T-cell (primary cell): ENCODE results near the gene ATP5F1B. TPM values are rescaled to one million over a fixed set of nuclear protein-coding genes. Genes with fewer than 3 reads are reported as not detected.

Source experiments
- ATAC-seq, 4 experiments: fragments of 200-7000 bp in 3 of 4; fragments of 150-1000 bp in 1 of 4; cut with Tn5 transposase; replicated peaks in 1 of 4; 1 replicate in 3 of 4; 2 replicates in 1 of 4; pipeline ENCODE4 v1.10.0; 2021; ENCODE audit warnings: moderate library complexity in 3 of 4, mild to moderate bottlenecking in 2 of 4, moderate number of reproducible peaks in 1 of 4
- CTCF ChIA-PET, 2 donors: fragments of 300-600 bp; sonication (Branson Sonifier 250); formaldehyde crosslinking; loops; one replicate each; lab custom pipeline; 2022; ENCODE audit warnings: antibody characterized with exemption in 2 of 2; lab: Charles Lee
- POLR2A ChIA-PET, 2 donors: fragments of 300-600 bp; sonication (Branson Sonifier 250); formaldehyde crosslinking; loops; one replicate each; lab custom pipeline; 2022; ENCODE audit warnings: antibody characterized with exemption in 2 of 2; lab: Charles Lee
- DNase-seq, 35 experiments: peaks; one replicate each; pipeline versions ENCODE4 v3.0.0 to v3.0.0-alpha.2; 2013 to 2023
- H3K27ac ChIP-seq: one replicate; pipeline ENCODE4 v1.5.1; 2013; ENCODE audit warnings: low read length
- H3K27me3 ChIP-seq, 2 experiments: replicated peaks in 1 of 2; 1 replicate in 1 of 2; 2 replicates in 1 of 2; pipeline versions ENCODE4 v1.6.1 to v1.7.0; 2013; ENCODE audit warnings: low read length in 1 of 2, mixed read lengths in 1 of 2; ENCODE audit not compliant: control insufficient read depth in 2 of 2, insufficient read depth in 2 of 2; ENCODE audit errors: extremely low read depth in 1 of 2
- H3K36me3 ChIP-seq, 2 donors: 1 replicate in 1 of 2; 2 replicates in 1 of 2; pipeline versions ENCODE4 v1.6.1 to v1.7.0; 2013; ENCODE audit warnings: low read length in 1 of 2; ENCODE audit not compliant: control insufficient read depth in 2 of 2, insufficient read depth in 1 of 2; ENCODE audit errors: extremely low read depth in 1 of 2
- H3K4me1 ChIP-seq, 2 experiments: 1 replicate in 1 of 2; 2 replicates in 1 of 2; pipeline versions ENCODE4 v1.6.1 to v1.7.0; 2013; ENCODE audit warnings: low read length in 2 of 2, mixed read lengths in 1 of 2; ENCODE audit not compliant: insufficient read depth in 2 of 2, control insufficient read depth in 1 of 2; ENCODE audit errors: extremely low read depth in 1 of 2
- H3K4me3 ChIP-seq, 2 donors: 1 replicate in 1 of 2; 2 replicates in 1 of 2; pipeline versions ENCODE4 v1.5.1 to v1.7.0; 2013; ENCODE audit warnings: mild to moderate bottlenecking in 2 of 2, low read length in 1 of 2, moderate library complexity in 1 of 2; ENCODE audit not compliant: control insufficient read depth in 1 of 2; ENCODE audit errors: extremely low read depth in 1 of 2
- H3K9me3 ChIP-seq: 2 replicates; pipeline ENCODE4 v1.7.0; 2013
- H3K27ac Mint-ChIP-seq, 2 donors: one replicate each; pipeline ENCODE4 v1.8.0; 2020 to 2021; ENCODE audit warnings: mild to moderate bottlenecking in 2 of 2, mixed read lengths in 2 of 2
- H3K27me3 Mint-ChIP-seq, 2 donors: one replicate each; pipeline ENCODE4 v1.8.0; 2021 to 2022; ENCODE audit warnings: mixed read lengths in 2 of 2
- H3K36me3 Mint-ChIP-seq: one replicate; pipeline ENCODE4 v1.8.0; 2021; ENCODE audit warnings: mixed read lengths
- H3K4me1 Mint-ChIP-seq, 3 donors: one replicate each; pipeline ENCODE4 v1.8.0; 2020 to 2022; ENCODE audit warnings: mixed read lengths in 3 of 3, mild to moderate bottlenecking in 1 of 3
- H3K4me3 Mint-ChIP-seq, 3 donors: one replicate each; pipeline ENCODE4 v1.8.0; 2020 to 2022; ENCODE audit warnings: mild to moderate bottlenecking in 3 of 3, mixed read lengths in 3 of 3, moderate library complexity in 3 of 3
- H3K9me3 Mint-ChIP-seq, 3 donors: one replicate each; pipeline ENCODE4 v1.8.0; 2020 to 2022; ENCODE audit warnings: mixed read lengths in 3 of 3
- whole genome bisulfite sequencing: methylation state at CpG from one replicate; pipeline ENCODE4 v1.1.5; 2013; ENCODE audit warnings: missing lambda C conversion rate; ENCODE audit not compliant: insufficient coverage; 5-methylcytosine and 5-hydroxymethylcytosine counted together
- total RNA-seq, 35 experiments: library from RNA in 6 of 35; stranded (reverse) in 6 of 35; fragments of 120-200 nt in 1 of 35; gene quantifications; one replicate each; pipeline versions ENCODE4 v1.2.1 to v1.2.4 and lab custom pipeline; 2013 to 2026

Gene ATP5F1B
- total RNA-seq, 5 donors from 2014 or later (not counting 1 experiment from before 2014, with no cell fraction given): 252 to 290 (median 283) TPM

DNA sequence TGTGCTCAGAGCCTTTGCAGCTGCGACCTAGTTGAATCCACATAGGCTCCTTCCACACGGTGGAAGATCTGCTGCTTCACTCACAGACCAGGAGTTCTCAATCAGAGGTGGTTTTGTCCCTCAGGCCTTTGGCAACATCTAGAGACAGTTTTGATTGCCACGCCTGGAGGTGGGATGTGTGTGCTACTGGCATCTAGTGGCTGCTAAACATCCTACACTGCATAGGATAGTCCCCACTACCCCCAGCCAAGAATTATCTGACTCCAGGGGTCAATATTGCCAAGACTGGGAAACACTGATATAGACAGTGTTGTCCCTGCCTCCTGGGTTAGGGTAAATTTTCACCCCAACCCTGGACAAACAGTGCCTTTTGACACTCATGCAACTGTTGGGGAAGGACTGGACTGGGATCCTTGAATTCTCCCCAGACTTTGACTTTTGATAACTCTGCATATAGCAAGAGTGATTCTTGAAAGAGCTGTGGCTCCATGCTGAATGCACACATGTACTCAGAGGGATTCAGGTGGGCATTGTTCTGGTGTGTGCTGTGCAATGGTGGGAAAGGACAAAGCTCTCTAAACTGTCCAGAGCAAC, 55.5 kb downstream of the ATP5F1B start:
- peak in 2 of 35 experiments; percentile 12 to 27 for DNase-seq
- no peaks in the 10 kb centered on the region for H3K27me3 ChIP-seq
- ChIA-PET POLR2A (interaction anchor here (0.6 to 1.4 kb wide), 2 partner anchors 18 to 38 kb away, joined by 3 read pairs; no protein-coding TSS in a partner anchor), CTCF (interaction anchor here (0.6 to 1.3 kb wide), 7 partner anchors 17 to 77 kb away, joined by 3 to 6 read pairs (median 3); partner anchors contain the start of gene RBMS2 (in 2 of the 2))
- no peak overlapping the region for H3K4me3 Mint-ChIP-seq
- no peak overlapping the region for H3K4me3 ChIP-seq
- no peaks in the 10 kb centered on the region for H3K9me3 ChIP-seq
- no peaks in the 10 kb centered on the region for H3K4me1 ChIP-seq
- WGBS: 60% methylated on average over 1 of the region's 3 CpGs
- H3K9me3 Mint-ChIP-seq: no peaks in the 10 kb centered on the region
- H3K36me3 Mint-ChIP-seq: peaks cover 10% of the 10 kb centered on the region
- peak; percentile 56 to 67 (median 59) for ATAC-seq
- H3K36me3 ChIP-seq: peaks cover 0 to 4% of the 10 kb centered on the region in 2 donors
- H3K27me3 Mint-ChIP-seq: no peaks in the 10 kb centered on the region
- peaks cover 0 to 2% (median 0%) of the 10 kb centered on the region in 3 donors for H3K4me1 Mint-ChIP-seq
- H3K27ac Mint-ChIP-seq: no peak overlapping the region
- H3K27ac ChIP-seq: no peak overlapping the region

DNA sequence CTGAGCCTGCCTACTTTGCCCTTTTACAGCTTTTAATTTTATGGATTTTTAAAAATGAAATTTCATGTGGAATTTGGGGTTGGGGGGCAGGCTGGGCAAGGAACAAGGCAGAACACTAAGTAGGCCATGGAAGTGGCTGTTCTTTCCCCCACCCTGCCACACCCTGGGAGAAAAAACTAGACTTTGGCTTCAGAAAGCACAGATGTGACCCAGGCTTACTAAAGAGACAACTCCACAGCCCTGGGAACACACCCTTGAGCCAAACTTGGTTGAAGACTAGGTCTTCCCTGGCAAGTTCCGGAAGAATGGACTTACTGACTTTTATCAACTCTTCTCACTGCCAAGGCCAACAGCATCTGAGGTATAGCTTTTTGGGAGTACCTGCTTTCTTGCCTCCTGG, 56.0 kb downstream of the ATP5F1B start:
- Mint-ChIP-seq H3K4me1 (peaks cover 0 to 2% (median 0%) of the 10 kb centered on the region in 3 donors), H3K4me3 (no peak overlapping the region), H3K27ac (no peak overlapping the region), H3K9me3 (no peaks in the 10 kb centered on the region), H3K27me3 (no peaks in the 10 kb centered on the region), H3K36me3 (peaks cover 10% of the 10 kb centered on the region)
- CTCF ChIA-PET: interaction anchor here in 1 of 2 donors (0.7 to 1.3 kb wide), 5 partner anchors 9 to 69 kb away, joined by 3 to 6 read pairs (median 4); partner anchors contain the start of gene RBMS2
- Histone ChIP-seq H3K4me1 (no peaks in the 10 kb centered on the region), H3K27ac (no peak overlapping the region), H3K36me3 (peaks cover 0 to 2% of the 10 kb centered on the region in 2 donors), H3K27me3 (no peaks in the 10 kb centered on the region), H3K9me3 (no peaks in the 10 kb centered on the region), H3K4me3 (no peak overlapping the region)
- no CpG with 5 or more reads among the region's 1 CpG for WGBS
- no peak for DNase-seq
- ATAC-seq: no peak
- POLR2A ChIA-PET: no interaction called here

Other genes starting within 250 kb of the ATP5F1B start
- gene TIMELESS, start 196.6 kb downstream of the ATP5F1B start, total RNA-seq: 1 to 10 TPM; 5.0 to 7.5 (median 6.4) TPM
- gene MIP, start 191.3 kb downstream of the ATP5F1B start, total RNA-seq: not detected
- 1 to 10 TPM; 4.7 to 7.3 (median 5.5) TPM for gene SPRYD4, start 177.4 kb downstream of the ATP5F1B start, total RNA-seq
- gene GLS2, start 157.8 kb downstream of the ATP5F1B start, total RNA-seq: 10 to 100 TPM in 1 of 5 donors, 1 to 10 TPM in 4; 2.9 to 10.1 (median 6.9) TPM
- gene RBMS2, start 124.2 kb downstream of the ATP5F1B start, total RNA-seq: 1 to 10 TPM in 4 of 5 donors, under 1 TPM in 1; 0.99 to 8.3 (median 4.1) TPM
- gene BAZ2A, start 15.7 kb downstream of the ATP5F1B start, total RNA-seq: 100 to 1,000 TPM; 149 to 257 (median 172) TPM
- 100 to 1,000 TPM; 121 to 155 (median 145) TPM for gene PTGES3, start 42.3 kb upstream of the ATP5F1B start, total RNA-seq
- gene NACA, start 79.3 kb upstream of the ATP5F1B start, total RNA-seq: 1,000 to 10,000 TPM; 1,098 to 1,258 (median 1,167) TPM
- 10 to 100 TPM; 17.3 to 25.2 (median 22.2) TPM for gene PRIM1, start 106.3 kb upstream of the ATP5F1B start, total RNA-seq
- gene HSD17B6, start 117.3 kb upstream of the ATP5F1B start, total RNA-seq: 1 to 10 TPM in 3 of 5 donors, under 1 TPM in 2; 0.40 to 1.8 (median 1.1) TPM